ENCODE measurements around the gene MORN5.

DNA sequence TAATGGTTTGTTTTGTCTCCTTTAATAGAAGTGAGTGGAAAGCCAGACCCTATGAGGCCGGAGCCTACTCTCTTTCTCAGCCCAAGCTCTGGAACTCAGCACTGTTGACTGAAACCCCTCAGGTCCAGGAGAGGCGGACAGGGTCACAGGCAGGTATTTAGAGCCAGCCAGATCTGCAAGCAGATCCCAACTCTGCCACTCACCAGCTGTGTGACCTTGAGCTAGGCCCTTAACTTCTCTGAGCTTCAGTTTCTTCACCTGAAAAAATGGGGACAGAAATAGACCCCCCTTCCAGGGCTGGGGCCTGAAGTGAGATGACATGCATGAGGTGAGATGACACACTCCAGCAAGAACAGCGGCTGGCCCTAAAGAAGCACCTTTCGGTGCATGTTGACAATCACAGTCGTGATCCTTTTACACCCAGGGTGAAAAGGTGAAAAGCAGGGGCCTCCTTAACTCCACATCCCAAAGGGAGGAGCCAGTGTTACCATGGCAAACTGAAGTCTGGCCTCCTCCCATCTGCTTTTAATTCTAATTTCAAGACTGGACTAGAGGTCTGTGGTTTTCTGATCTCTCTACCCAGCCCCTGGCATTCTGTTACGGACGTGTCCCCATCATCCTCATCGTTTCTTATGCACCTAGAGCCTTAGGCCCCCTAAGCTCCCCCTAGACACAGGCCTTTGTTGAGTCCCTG lies 27.2 kb downstream of the MORN5 start:
- TF ChIP-seq, protein P1, sequence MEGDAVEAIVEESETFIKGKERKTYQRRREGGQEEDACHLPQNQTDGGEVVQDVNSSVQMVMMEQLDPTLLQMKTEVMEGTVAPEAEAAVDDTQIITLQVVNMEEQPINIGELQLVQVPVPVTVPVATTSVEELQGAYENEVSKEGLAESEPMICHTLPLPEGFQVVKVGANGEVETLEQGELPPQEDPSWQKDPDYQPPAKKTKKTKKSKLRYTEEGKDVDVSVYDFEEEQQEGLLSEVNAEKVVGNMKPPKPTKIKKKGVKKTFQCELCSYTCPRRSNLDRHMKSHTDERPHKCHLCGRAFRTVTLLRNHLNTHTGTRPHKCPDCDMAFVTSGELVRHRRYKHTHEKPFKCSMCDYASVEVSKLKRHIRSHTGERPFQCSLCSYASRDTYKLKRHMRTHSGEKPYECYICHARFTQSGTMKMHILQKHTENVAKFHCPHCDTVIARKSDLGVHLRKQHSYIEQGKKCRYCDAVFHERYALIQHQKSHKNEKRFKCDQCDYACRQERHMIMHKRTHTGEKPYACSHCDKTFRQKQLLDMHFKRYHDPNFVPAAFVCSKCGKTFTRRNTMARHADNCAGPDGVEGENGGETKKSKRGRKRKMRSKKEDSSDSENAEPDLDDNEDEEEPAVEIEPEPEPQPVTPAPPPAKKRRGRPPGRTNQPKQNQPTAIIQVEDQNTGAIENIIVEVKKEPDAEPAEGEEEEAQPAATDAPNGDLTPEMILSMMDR (conservative IDR thresholded peaks at IDR 0.05 in 1 of 2, IDR thresholded peaks at IDR 0.05 in 1 of 2; ENCODE audit: low read depth in 1 of 2, low read length in 2 of 2), result no peak
- TF ChIP-seq EZH2 (IDR thresholded peaks at IDR 0.05; ENCODE audit: low read length, missing control alignments), result no peak

Data from fibroblast of lung (primary cell).